IPS-NIHi7 (cell line): Measurements from ENCODE around the gene EXT2.

ENCODE experiments used
- DNase-seq: peaks from one replicate; pipeline ENCODE4 v3.0.0; 2012; ENCODE audit warnings: mixed read lengths; ENCODE audit errors: extremely low spot score

EXT2 gene

DNA sequence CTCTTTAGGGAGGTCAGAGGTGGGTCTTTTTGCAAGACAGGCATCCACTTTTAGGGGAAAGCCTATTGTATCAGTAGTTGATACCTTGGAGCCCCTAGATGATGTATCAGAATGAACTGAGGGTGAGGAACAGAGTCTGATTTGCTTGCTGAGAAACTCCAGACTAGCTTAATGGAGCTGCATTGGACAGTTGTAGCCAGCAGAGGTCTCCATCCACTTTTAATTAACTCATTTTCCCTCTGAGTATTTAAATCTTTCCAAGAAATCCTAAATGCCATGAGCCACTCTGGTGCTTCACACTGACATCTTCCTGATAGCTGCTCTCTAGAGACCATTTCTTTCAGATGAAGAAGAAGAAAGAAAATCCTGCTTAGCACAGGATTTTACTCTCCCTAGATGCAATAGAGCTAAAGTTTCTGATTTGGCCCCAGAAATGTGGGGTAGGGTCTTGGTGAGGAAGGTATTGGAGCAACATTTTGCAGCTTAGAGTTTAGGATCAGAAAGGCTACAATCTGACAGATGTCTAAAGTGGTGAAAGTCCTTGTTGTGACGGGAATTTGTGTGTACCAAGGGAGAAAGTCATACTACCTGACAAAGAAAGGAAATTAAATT, 38.0 kb downstream of the EXT2 start:
- DNase-seq, result peak; percentile 60

DNA sequence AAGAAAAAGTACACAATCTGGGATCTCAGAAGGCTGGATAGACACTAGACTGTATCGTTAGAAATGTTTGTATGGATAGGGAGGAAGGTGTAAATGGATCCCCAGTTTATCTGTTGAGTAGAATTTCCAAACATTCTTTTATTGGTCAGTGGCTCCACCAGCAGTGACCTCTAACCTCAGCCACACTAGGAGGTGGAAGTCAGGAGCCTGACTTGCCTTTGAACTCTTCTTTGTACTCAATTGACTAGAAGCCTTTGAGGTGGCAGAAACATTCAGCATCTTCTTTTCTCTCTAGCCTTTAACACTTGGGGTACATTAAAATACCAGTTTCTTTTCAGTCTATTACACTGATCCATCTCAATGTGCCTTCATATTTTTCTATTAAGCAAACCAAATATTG, 39.1 kb downstream of the EXT2 start:
- DNase-seq, result no peak

DNA sequence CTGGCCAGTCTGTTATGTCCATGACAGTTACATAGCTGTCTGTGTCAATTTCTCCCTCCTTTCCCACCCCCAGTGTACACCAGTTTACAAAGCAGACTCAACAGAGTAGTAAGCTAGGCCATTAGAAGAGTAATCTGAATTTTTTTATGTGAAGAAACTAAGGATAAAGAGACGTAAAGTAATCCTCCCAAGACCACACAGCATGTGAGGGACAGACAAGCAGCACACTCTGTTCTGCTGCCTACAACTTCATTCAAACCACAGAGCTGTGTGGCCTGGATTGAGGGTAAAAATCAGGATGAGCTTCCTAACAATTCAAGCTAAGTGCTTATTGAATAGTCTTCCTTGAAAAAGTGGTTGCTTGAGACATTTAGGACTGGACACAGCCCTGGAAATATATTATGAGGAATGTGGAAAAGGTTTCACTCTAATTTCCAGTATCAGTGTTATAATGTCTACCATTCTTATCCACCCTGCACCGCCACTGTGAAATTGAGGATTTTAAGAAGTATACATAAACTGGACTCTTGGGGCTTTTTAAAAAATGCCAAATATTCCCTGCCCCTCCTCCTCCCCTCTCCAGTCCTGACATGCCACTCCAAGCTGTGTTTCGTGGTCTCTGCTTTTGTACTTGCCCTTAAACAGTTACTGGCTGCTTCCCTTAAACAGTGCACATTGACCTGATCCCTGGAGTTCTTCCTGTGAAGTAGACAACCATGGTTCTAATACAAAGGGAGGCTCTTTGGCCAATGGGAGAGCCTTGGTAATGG, 40.9 kb downstream of the EXT2 start:
- DNase-seq, result no peak

DNA sequence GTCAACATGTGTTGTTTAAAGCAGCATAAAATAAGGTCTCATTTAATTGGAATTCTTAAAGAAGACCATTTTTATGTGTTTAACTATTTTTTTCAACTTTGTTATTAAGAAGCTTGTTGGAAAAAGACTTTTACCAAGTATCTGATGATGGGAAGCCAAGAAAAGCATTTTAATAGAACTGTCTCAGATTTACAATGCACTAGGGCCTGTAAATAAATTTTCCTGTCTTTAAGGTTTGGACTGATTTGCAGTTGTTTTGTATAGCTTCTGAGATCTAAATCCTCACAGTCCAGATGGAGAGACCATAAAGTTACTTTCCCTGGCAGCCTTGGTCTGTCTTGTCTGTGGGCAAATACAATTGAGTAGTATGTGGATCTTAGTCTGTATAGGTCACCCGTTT, 41.6 kb downstream of the EXT2 start:
- DNase-seq, result no peak

DNA sequence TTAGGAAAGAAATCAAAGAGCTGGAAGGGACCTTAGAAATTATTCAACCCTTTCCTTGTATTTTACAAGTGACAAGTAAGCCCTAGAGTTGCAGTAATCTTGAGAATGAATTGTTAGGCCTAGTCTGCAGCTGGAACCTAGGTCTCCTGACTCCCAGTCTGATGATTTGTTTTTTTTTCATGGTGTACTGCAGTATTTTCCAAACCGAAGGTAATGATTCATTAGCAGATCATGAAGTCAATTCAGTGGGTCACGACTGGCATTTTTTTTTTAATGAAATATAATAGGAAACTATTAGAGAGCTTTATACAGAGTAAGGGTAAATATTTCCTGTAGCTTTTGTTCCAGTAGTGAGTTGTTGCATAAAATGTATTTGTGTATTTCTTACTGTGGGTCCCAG, 42.8 kb downstream of the EXT2 start:
- no peak for DNase-seq

DNA sequence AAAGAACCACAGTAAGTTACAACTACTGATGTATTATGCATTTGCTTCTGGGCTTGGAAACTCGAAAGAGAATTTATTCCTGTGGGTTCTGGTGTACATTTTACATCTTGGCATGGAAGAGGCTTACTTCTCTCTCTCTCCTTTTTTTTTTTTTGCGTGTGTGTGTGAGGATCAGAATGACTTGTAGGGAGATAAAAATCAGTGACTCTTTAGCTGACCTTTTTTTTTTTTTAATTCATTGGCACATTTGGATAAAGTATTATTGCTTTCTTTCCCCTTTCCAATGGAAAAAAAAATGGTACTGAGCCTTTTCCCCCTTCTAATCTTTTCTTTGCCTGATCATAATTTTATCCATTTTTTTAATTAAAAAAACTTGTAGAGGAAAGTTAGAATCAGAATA, 43.5 kb downstream of the EXT2 start:
- no peak for DNase-seq

DNA sequence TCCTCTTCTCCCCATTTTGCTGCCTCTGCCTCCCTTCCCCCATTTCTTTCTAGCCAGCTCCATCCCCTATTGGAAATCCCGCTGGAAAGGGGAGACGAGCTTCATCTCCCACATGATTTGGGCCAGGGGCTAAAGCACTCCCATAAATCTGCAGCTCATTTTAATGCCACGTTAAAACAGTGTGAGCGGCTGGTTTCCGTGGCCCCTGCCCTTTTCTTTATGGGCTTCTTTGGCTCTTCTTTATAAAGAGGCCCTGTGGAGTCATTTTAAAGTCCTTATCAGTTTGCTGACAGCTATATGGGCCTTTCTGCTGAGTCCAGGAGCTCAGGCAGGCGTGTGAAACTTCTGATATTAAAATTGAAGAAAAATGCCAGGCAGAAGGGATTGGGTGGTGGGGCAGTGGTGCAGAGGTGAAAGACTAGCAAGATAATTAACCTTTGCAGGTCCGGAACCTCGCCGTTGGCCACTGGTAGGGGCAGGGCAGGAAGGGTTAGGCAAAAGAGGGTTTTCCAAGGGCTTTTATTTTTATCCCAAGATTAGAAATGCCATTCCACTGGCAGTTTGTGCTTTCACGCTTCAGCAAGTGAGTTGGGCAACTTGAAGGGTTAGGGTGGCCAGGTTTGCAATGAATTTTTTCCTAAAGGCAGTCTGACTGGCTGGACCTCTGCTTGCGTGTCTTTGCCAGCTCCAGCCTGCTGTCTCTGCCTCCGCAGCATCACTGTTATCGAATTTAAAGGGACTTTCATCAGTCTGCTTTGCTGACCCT, 44.3 kb downstream of the EXT2 start:
- DNase-seq, result no peak

DNA sequence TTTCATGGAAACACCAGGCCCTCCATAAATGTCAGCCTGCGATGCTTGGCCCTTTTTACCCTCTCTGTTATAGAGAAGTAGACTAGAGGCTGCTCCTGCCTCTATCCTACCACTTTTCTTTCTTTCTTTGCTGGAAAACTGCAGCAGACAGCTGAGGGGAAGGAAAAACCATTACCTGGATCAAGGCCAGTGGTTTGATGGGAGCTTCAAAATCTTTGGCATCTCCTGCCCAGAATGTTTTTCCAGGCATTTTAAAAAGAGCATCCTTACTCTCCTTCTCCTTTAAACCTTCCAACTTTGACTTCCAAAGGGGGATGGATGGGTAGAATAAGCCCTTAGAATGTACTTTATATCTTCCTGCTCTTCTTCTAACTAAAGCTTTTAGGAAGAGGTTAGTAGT, 44.9 kb downstream of the EXT2 start:
- DNase-seq, result no peak

DNA sequence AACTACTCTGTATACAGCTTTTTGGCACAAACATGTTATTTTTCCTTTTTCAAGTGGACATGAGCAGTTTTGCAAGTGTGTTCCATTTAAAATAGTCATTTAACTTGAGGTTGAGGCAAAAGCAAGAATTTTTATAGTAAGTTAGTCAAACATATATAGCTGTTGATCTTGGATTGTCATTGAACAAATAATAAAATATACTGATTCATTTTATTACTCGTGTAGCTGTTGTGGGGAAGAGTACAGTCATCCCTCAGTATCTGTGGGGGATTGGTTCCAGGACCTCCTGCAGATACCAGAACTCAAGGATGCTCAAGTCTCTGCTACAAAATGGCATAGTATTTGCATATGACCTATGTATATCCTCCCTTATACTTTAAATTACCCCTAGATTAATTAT, 45.3 kb downstream of the EXT2 start:
- DNase-seq, result no peak

DNA sequence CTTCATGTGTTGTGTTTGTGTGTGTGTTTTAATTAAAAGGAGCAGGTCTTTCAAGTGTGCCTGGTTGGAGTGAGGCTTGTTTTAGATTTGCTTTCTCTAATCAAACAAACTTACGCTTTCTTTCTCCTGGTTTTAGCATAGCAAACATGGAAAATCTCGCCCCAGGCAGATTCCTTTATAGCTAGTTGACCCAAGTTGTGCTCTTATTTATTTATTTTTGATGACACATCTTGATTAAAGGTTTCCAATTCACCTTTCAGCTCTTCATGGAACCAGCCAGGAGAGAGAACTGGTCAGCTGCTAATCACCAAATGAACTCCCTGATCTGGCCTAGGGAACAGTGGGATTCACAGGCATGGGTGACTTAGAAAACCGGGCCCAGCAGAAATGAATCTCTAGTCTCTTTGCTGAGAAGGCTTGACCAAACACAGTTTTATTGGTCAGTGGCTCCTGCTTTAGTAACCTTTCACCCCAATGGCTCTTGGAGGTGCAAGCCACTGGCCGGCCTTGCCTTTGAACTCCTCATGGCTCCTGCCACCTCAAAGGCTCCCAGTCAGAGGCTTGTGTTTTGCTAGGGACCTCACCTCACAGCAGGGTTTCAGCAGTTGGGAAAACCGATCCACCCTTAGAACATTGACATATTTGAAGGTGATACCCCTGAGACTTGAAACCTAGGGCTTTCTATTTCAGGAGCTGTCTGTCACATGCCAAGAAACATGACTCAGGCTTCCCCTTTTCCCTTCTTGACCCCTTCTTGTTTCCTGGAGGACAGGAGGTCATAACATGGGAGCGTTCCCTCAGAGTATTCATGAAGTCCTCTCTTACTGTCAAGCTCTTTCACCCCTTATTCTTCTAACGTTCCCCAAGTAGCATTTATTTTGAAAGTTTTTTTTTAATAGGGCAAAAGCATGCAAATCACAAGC, 48.8 kb downstream of the EXT2 start:
- no peak for DNase-seq

DNA sequence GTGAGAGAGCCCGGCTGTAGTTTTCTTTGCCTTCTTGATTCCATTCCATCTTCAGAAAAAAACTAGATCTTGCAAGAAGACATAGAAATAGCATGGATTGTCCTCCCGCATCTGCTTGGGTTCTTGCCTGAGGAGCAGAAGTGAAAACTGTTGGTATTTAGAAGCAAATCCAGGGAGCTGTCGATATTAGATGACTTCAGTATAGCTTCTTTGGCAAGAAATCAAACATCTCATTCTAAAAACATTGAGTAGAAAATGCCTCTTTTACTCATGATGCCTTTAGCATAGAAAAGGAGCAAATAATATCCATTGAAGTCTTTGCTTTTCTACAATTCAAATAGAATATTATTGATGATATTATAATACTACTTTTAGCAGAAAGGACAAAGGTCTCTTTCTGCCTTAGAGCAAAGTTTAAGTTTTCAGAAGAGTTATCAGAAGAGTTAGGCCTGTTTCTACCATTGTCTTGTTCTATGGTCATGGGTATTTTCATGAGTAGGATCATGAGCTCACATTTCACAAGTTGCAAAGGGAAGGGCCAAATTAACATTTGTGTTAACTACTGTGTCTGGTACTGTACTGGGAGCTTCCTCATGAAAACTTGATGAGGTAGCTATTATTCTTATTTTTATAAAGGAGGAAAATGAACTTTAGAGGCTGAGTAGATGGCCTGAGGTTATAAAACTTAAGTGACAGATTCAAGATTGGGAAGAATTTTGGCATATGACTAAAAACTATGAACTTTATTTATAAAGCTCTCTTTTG, 49.7 kb downstream of the EXT2 start:
- DNase-seq, result no peak

DNA sequence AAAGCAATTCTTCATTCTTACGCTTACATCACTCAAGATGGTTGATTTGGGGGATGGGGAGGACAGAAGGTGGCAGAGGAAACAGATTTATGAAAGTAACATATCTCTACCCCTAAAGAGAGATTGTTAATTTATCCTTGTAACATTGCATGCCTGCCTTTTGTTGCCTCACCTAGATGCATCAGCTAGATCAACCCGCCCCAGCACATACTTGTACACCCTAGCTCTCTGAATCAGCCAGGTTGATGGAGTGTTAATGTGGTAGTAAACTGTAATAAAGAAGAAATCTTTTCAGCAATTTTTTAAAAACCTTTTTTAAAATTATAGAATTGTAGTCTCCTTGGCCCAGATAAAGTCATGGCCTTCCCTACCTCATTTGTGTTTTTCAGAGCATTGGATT, 51.5 kb downstream of the EXT2 start:
- DNase-seq, result no peak

DNA sequence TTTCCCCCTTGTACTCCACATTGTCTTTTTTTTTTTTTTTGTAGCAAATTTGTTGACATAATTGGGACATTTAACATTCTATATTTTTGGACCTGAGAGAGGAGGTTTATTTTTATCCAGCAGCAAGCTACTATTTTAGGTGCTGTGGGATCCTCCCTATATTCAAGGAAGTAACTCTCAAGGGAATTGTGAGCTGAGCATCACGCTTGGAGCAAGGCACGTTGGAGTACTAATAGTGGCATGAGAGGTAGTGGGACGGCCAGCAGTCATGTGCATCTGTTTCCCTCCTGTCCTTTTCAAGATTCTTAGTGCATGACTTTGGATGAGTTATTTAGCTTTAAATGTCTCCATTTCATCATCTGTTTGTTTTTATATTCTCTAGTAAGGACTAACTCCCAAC, 52.3 kb downstream of the EXT2 start:
- no peak for DNase-seq

DNA sequence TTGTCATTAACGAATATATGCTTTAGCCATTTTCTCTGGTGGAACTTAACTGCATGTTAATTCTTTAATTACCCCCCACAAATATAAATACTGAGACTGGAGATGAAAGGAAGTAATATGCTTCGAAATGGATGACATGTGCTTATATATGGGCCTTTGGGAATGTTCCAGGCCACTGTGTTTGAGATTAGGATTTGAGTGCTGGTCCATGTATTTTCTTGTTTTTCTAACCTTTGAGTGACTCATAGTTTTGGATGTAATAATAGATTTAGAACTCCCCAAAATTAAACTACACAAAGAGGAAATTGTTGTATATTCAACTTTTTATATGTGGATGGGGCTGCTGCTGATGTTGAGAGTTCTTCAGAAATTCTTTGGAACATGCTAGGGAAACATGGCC, 54.2 kb downstream of the EXT2 start:
- no peak for DNase-seq

DNA sequence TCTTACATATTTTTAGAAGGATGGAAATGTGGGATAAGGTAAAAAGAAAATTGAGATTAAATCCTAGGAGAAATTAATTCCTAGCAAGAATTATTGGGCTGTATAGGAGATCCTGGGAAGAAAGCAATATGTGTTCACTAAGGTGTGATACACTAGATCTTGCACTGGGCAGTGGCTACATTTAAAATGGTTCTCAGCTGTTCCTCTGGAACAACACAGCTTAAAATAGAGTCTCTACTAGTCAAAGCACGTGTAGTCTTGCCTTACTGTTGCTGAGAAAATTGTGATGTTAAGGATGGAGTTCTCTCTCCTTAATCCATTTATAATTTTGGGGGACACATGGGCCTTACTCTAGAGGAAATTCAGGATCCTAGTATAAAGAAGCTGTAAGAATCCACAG, 54.9 kb downstream of the EXT2 start:
- no peak for DNase-seq

DNA sequence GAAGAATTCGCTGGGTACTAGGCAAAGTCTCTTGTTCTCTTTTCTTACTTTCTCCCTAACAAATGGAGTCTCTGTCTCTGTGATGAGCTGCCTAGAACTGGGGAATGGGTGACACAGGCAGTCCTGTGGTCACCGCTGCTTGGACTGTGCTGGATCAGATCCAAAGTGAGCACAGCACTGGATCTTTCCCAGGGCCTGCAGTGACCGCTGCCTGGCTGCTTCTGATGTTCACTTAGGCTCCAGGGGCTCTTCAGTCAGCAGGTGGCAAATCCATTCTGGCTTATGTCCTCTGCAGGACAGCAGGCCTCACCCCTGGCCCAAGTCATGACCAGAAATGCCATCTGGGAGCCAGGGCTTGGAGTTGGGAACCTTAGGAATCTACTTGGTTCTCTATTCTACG, 61.5 kb downstream of the EXT2 start:
- no peak for DNase-seq

DNA sequence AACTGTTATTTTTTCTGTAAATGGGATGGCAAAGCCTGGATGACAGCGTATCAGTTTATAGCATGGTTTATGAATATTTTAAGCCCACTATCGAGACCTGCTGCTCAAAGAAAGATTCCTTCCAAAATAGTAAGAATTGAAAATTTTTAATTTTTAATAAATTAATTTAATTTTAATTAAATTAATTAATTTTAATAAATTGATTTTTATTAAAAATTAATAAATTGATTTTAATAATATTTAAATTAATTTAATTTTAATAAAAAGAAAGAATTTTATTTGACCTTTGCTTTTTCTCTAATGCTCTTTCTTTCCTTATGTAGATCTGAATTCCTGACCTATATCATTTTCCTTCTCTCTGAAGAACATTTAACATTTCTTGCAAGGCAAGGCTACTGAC, 62.9 kb downstream of the EXT2 start:
- no peak for DNase-seq

DNA sequence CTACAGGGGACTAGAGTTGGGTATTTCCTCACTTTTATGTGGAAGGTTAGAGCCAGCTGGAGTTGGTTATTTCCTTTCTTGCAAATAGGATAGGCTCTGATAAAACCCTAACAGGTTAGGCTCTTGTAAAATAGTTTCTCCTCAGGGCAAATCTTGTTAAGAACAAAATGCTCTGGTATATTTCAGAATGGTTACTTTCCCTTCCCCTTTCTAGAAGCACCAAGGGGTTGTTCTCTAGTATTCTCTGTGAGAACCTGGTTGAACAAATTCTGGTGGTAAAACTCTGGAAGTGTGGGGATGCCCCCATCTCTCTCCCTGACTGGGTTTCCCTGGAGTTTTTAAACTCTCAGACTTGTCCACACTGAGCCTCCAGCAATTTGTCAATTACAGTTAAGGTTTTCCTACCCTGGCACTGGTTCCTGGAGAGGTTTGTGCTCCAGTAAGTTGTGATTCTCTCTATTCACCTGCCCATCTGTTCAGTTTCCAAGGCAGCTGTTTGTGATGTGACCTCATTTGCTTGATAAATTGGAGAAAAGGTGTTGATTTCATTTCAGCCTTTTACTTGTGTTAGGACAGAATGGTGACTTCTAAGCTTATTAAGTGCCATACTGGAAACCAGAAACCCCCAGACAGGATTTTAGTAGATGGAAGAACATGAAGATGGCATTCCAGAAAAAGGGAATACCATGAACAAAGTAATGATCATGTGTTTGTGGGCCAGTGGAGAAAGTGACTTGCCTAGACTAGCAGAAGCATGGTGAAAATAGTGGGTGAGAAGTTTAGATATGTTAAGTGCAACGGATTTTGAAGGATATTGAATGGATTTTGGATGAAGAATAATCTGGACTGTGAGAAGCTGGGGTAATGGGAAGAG, 64.6 kb downstream of the EXT2 start:
- DNase-seq, result no peak

DNA sequence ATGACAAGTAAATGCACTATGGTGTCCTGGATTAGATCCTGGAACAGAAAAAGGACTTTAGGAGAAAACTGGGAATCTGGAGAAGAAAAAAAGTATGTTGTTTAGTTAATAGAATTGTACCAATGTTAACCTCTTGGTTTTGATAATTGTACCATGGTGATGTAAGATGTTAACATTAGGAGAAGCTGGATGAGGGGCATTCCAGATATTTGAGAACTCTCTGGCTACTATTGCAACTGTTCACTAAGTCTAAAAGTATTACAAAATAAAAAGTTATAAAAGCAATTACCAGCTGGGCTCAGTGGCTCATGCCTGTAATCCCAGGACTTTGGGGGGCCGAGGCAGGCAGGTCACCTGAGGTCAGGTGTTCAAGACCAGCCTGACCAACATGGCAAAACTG, 66.5 kb downstream of the EXT2 start:
- DNase-seq, result no peak

DNA sequence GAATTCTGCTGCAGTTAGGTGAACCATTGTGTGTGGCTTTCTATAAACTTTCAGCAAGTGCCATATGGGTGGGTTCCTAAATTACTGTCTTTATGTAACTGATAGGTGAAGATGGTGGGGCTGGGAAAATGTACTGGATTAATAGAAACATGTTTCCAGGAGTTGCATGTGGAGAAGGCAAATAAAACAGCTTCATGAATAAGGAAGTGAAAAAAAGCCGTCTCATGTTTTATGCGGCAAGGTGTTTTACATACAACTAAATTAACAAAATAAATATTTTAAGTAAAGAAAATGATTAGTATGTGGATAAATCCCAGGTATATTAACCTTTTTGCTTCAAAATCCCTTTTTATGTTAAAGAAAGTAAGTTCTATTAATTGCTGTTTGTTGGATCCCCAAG, 67.2 kb downstream of the EXT2 start:
- DNase-seq, result no peak
